Fibroblast of the conjunctiva (primary cell): Measurements from ENCODE around the gene ZPLD1.

ENCODE experiments used
- DNase-seq: peaks from one replicate; pipeline ENCODE4 v3.0.0-alpha.2; 2010; ENCODE audit warnings: low read depth

ZPLD1 gene

GRCh38 chr3:102526865-102527264 is 92.0 kb downstream of the ZPLD1 start:
- DNase-seq, result no peak

DNA sequence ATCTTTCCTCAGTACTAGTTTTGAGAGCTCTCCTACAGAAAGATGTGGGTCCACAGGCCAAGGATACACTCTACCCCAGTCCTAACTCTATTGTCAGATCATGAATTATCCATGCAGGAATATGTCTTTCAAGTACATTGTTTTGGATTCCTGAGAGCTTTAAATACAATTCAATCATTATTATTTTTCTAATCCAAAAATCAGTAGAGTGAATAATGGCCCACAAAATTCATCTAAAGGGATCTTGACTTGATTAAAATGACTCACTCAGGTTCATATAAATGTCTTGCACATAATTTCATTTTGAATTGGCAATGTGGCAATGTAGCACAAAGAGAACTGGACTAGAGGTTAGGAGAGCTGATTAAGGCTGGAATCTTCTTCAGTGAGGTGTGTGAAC is 93.9 kb downstream of the ZPLD1 start:
- no peak for DNase-seq
